GM19099 (cell line): Measurements from ENCODE around the gene TCF19.

ENCODE experiments used
- POLR2A ChIP-seq: IDR thresholded peaks from 3 replicates; pipeline ENCODE4 v1.6.1; 2011; ENCODE audit warnings: low read depth; ENCODE audit not compliant: insufficient read length; ENCODE audit errors: extremely low read depth

Gene TCF19

GRCh38 chr6:31121131-31121790 lies 37.1 kb upstream of the TCF19 start:
- no peak for TF ChIP-seq POLR2A

GRCh38 chr6:31122791-31123706 lies 35.3 kb upstream of the TCF19 start:
- no peak for TF ChIP-seq POLR2A

GRCh38 chr6:31125162-31125561 lies 33.2 kb upstream of the TCF19 start:
- TF ChIP-seq POLR2A = no peak

GRCh38 chr6:31125586-31126363 lies 32.6 kb upstream of the TCF19 start:
- no peak for TF ChIP-seq POLR2A

- no peak for TF ChIP-seq POLR2A
Observed at GRCh38 chr6:31126396-31127175, 31.8 kb upstream of the TCF19 start.

- TF ChIP-seq POLR2A = no peak
Observed at GRCh38 chr6:31128093-31128676, 30.2 kb upstream of the TCF19 start.

- no peak for TF ChIP-seq POLR2A
Observed at GRCh38 chr6:31129130-31129529, 29.3 kb upstream of the TCF19 start.

- no peak for TF ChIP-seq POLR2A
Observed at GRCh38 chr6:31130751-31131150, 27.6 kb upstream of the TCF19 start.

GRCh38 chr6:31131595-31131994 lies 26.8 kb upstream of the TCF19 start:
- TF ChIP-seq POLR2A = no peak

- no peak for TF ChIP-seq POLR2A
Observed at GRCh38 chr6:31132806-31133205, 25.6 kb upstream of the TCF19 start.

GRCh38 chr6:31135710-31136109 lies 22.7 kb upstream of the TCF19 start:
- TF ChIP-seq POLR2A = no peak

GRCh38 chr6:31138982-31139381 lies 19.4 kb upstream of the TCF19 start, which contains the start of gene PSORS1C2:
Gene PSORS1C2 (minus strand): TSS chr6:31139066. CDS start chr6:31139026, 40 bp downstream.
- TF ChIP-seq POLR2A = no peak

- no peak for TF ChIP-seq POLR2A
Observed at GRCh38 chr6:31139599-31139998, 18.8 kb upstream of the TCF19 start.

GRCh38 chr6:31140643-31141042 lies 17.7 kb upstream of the TCF19 start:
- no peak for TF ChIP-seq POLR2A
